Measurements from ENCODE around the gene METTL26.

- no peak for TF ChIP-seq EZH2 (IDR thresholded peaks at IDR 0.05; ENCODE audit: insufficient read depth, poor library complexity, severe bottlenecking)
- no peak for TF ChIP-seq EZH2phosphoT487 (IDR thresholded peaks at IDR 0.05; ENCODE audit: insufficient read depth, low read depth)
These were observed 30.5 kb upstream of the METTL26 start for GRCh38 chr16:666572-666971.

Measured in GM23248 (cell line).